CD14-positive monocyte (primary cell): ENCODE measurements around the gene PREX1. TPM values are rescaled to one million over a fixed set of nuclear protein-coding genes. Genes with fewer than 3 reads are reported as not detected.

Experiments used
- DNase-seq, 3 donors: peaks; one replicate each; pipeline ENCODE4 v3.0.0-alpha.2; 2011 to 2022
- H2AFZ ChIP-seq: 2 replicates; pipeline ENCODE4 v1.6.0; 2012; ENCODE audit warnings: mild to moderate bottlenecking, low read depth, low read length, inconsistent platforms; ENCODE audit not compliant: insufficient read depth, poor library complexity, severe bottlenecking
- H3K27ac ChIP-seq, 2 donors: 1 replicate in 1 of 2; 2 replicates in 1 of 2; pipeline ENCODE4 v1.5.1; 2012 to 2013; ENCODE audit warnings: low read length in 2 of 2, control low read depth in 1 of 2, inconsistent platforms in 1 of 2, low read depth in 1 of 2, mild to moderate bottlenecking in 1 of 2
- H3K27me3 ChIP-seq, 2 donors: one replicate each; pipeline versions ENCODE4 v1.6.0 to v1.6.1; 2011 to 2013; ENCODE audit warnings: low read length in 2 of 2; ENCODE audit not compliant: control insufficient read depth in 2 of 2, insufficient read depth in 2 of 2
- H3K36me3 ChIP-seq, 2 donors: replicated peaks in 1 of 2; 1 replicate in 1 of 2; 2 replicates in 1 of 2; pipeline versions ENCODE4 v1.5.1 to v1.6.1; 2012 to 2013; ENCODE audit warnings: low read length in 2 of 2, control low read depth in 1 of 2, inconsistent platforms in 1 of 2, mild to moderate bottlenecking in 1 of 2; ENCODE audit not compliant: insufficient read depth in 2 of 2, control insufficient read depth in 1 of 2
- H3K4me1 ChIP-seq, 2 donors: 1 replicate in 1 of 2; 2 replicates in 1 of 2; pipeline versions ENCODE4 v1.5.1 to v1.6.1; 2012 to 2013; ENCODE audit warnings: low read length in 2 of 2, control low read depth in 1 of 2, inconsistent platforms in 1 of 2, mild to moderate bottlenecking in 1 of 2, moderate library complexity in 1 of 2; ENCODE audit not compliant: insufficient read depth in 2 of 2, control insufficient read depth in 1 of 2
- H3K4me2 ChIP-seq: replicated peaks from 2 replicates; pipeline ENCODE3; 2012; ENCODE audit warnings: low read length, moderate library complexity, mild to moderate bottlenecking; ENCODE audit not compliant: poor library complexity, severe bottlenecking; ENCODE audit errors: extremely low read depth
- H3K4me3 ChIP-seq, 3 experiments: fragments of 200-600 bp in 1 of 3; sonication (generic) in 1 of 3; replicated peaks in 1 of 3; 1 replicate in 2 of 3; 2 replicates in 1 of 3; pipeline ENCODE4 v1.5.1; 2011 to 2013; ENCODE audit warnings: low read length in 3 of 3, mild to moderate bottlenecking in 3 of 3, control low read depth in 2 of 3, low read depth in 2 of 3, inconsistent platforms in 1 of 3, moderate library complexity in 1 of 3
- H3K79me2 ChIP-seq: 2 replicates; pipeline ENCODE4 v1.6.0; 2012; ENCODE audit warnings: mild to moderate bottlenecking, control low read depth, inconsistent platforms, low read length, moderate library complexity; ENCODE audit not compliant: insufficient read depth
- H3K9ac ChIP-seq: 2 replicates; pipeline ENCODE4 v1.6.0; 2017; ENCODE audit warnings: low read length, mild to moderate bottlenecking; ENCODE audit not compliant: insufficient read depth, poor library complexity, severe bottlenecking
- H3K9me3 ChIP-seq, 2 donors: replicated peaks in 1 of 2; 1 replicate in 1 of 2; 2 replicates in 1 of 2; pipeline versions ENCODE4 v1.5.1 to v1.6.1; 2012 to 2013; ENCODE audit warnings: low read length in 2 of 2, control low read depth in 1 of 2; ENCODE audit not compliant: control insufficient read depth in 1 of 2, insufficient read depth in 1 of 2
- H4K20me1 ChIP-seq: 2 replicates; pipeline ENCODE4 v1.6.0; 2012; ENCODE audit warnings: mild to moderate bottlenecking, low read length, control low read depth, moderate library complexity; ENCODE audit not compliant: insufficient read depth
- H3K27ac Mint-ChIP-seq, 7 donors: one replicate each; pipeline ENCODE4 v1.8.0; 2020; ENCODE audit warnings: mild to moderate bottlenecking in 7 of 7, mixed read lengths in 7 of 7, moderate library complexity in 6 of 7, inconsistent platforms in 2 of 7
- H3K27me3 Mint-ChIP-seq, 3 donors: one replicate each; pipeline ENCODE4 v1.8.0; 2021 to 2022; ENCODE audit warnings: low read depth in 3 of 3, mild to moderate bottlenecking in 3 of 3, mixed read lengths in 3 of 3, moderate library complexity in 3 of 3, inconsistent platforms in 1 of 3
- H3K36me3 Mint-ChIP-seq, 2 donors: one replicate each; pipeline ENCODE4 v1.8.0; 2020; ENCODE audit warnings: mixed read lengths in 2 of 2, inconsistent platforms in 1 of 2, mild to moderate bottlenecking in 1 of 2
- H3K4me1 Mint-ChIP-seq: one replicate; pipeline ENCODE4 v1.8.0; 2020; ENCODE audit warnings: mild to moderate bottlenecking, mixed read lengths
- H3K4me3 Mint-ChIP-seq, 2 donors: one replicate each; pipeline ENCODE4 v1.8.0; 2020; ENCODE audit warnings: mild to moderate bottlenecking in 2 of 2, mixed read lengths in 2 of 2, moderate library complexity in 1 of 2
- H3K9me3 Mint-ChIP-seq, 7 donors: one replicate each; pipeline ENCODE4 v1.8.0; 2020 to 2022; ENCODE audit warnings: mixed read lengths in 7 of 7, mild to moderate bottlenecking in 6 of 7, moderate library complexity in 6 of 7, inconsistent platforms in 2 of 7
- CTCF ChIP-seq: fragments of 200-600 bp; IDR thresholded peaks from one replicate; pipeline ENCODE4 v1.8.0; 2022; ENCODE audit warnings: antibody characterized with exemption, mild to moderate bottlenecking
- WGBS: methylation state at CpG from one replicate; pipeline ENCODE4 v1.1.5; 2013; ENCODE audit warnings: missing lambda C conversion rate; ENCODE audit not compliant: insufficient coverage; 5-methylcytosine and 5-hydroxymethylcytosine counted together
- intact Hi-C, 2 donors: fragments of 100-400 bp; cut with micrococcal nuclease; formaldehyde crosslinking; loops; one replicate each; pipeline versions ENCODE4 v1.15.0 to v1.15.1; 2023
- polyA plus RNA-seq, 3 donors: library from polyadenylated mRNA; depleted of rRNA in 1 of 3; unstranded in 2 of 3; stranded (reverse) in 1 of 3; fragments of 300-500 nt in 2 of 3; fragments of >200 nt in 1 of 3; fragmentation: Illumina TruSeq in 2 of 3; gene quantifications; 1 replicate in 2 of 3; 2 replicates in 1 of 3; pipeline ENCODE4 v1.2.3, GENCODE V29; 2012 to 2021

Gene PREX1
- polyA plus RNA-seq, 3 donors = 24.3 to 114 (median 27.5) TPM

- Mint-ChIP-seq H3K4me1 (peaks cover 83% of the 10 kb centered on the region), H3K9me3 (no peaks in the 10 kb centered on the region), H3K27me3 (peaks cover 0 to 2% (median 2%) of the 10 kb centered on the region in 3 donors), H3K27ac (peak overlapping the region in 3 of 7 donors; percentile 53 to 74 (median 61)), H3K4me3 (no peak overlapping the region), H3K36me3 (peaks cover 28 to 50% of the 10 kb centered on the region in 2 donors)
- peak overlapping the region in 1 of 2 donors; percentile 83 for H3K27ac ChIP-seq
- no peaks in the 10 kb centered on the region for H3K27me3 ChIP-seq
- H3K36me3 ChIP-seq = peaks cover 9 to 33% of the 10 kb centered on the region in 2 donors
- H2AFZ ChIP-seq = no peak overlapping the region
- TF ChIP-seq CTCF = no peak
- peaks cover 98% of the 10 kb centered on the region for H4K20me1 ChIP-seq
- H3K4me3 ChIP-seq = no peak overlapping the region
- peaks cover 100% of the 10 kb centered on the region for H3K79me2 ChIP-seq
- H3K4me2 ChIP-seq = no peak overlapping the region
- no peak for DNase-seq
- H3K9ac ChIP-seq = no peak overlapping the region
- H3K4me1 ChIP-seq = peaks cover 50 to 71% of the 10 kb centered on the region in 2 donors
- intact Hi-C loops = no loop called here
- 95% methylated on average over 10 of the region's 10 CpGs for WGBS
- H3K9me3 ChIP-seq = no peaks in the 10 kb centered on the region
Measured at GRCh38 chr20:48801197-48801596, 26.6 kb downstream of the PREX1 start.

- TF ChIP-seq CTCF = no peak
- Histone ChIP-seq H4K20me1 (peaks cover 98% of the 10 kb centered on the region), H3K27me3 (no peaks in the 10 kb centered on the region), H2AFZ (no peak overlapping the region), H3K36me3 (peaks cover 8 to 24% of the 10 kb centered on the region in 2 donors), H3K4me3 (no peak overlapping the region), H3K4me1 (peaks cover 60 to 71% of the 10 kb centered on the region in 2 donors), H3K4me2 (no peak overlapping the region), H3K9ac (no peak overlapping the region), H3K9me3 (no peaks in the 10 kb centered on the region), H3K27ac (peak overlapping the region in 1 of 2 donors; percentile 83), H3K79me2 (peaks cover 100% of the 10 kb centered on the region)
- 57% methylated on average over 1 of the region's 4 CpGs for WGBS
- DNase-seq = no peak
- no peaks in the 10 kb centered on the region for H3K9me3 Mint-ChIP-seq
- peak overlapping the region in 1 of 7 donors; percentile 63 for H3K27ac Mint-ChIP-seq
- H3K4me1 Mint-ChIP-seq = peaks cover 83% of the 10 kb centered on the region
- no peak overlapping the region for H3K4me3 Mint-ChIP-seq
- H3K36me3 Mint-ChIP-seq = peaks cover 32 to 42% of the 10 kb centered on the region in 2 donors
- intact Hi-C loops = no loop called here
- H3K27me3 Mint-ChIP-seq = peaks cover 0 to 2% (median 2%) of the 10 kb centered on the region in 3 donors
Measured at GRCh38 chr20:48800177-48800576, 27.6 kb downstream of the PREX1 start.
